GM19023 (cell line): ENCODE measurements around the gene SLC12A9.
"Not testable (repeated sequence)": the region's sequence is repeated elsewhere in the genome, so short reads cannot be mapped to it uniquely, and the experiment has no call there.

Experiments
- ATAC-seq: cut with Tn5 transposase; IDR thresholded peaks from one replicate; pipeline ENCODE4 v1.9.1; 2021; ENCODE audit warnings: mild to moderate bottlenecking, moderate library complexity; ENCODE audit not compliant: unreplicated experiment

SLC12A9 gene

GRCh38 chr7:100825215-100825671, 27.3 kb upstream of the SLC12A9 start:
- no peak for ATAC-seq

- ATAC-seq = no peak
Measured at GRCh38 chr7:100825751-100826513, 26.6 kb upstream of the SLC12A9 start.

GRCh38 chr7:100826514-100827329, 25.8 kb upstream of the SLC12A9 start:
- no peak for ATAC-seq

GRCh38 chr7:100827330-100828226, 24.9 kb upstream of the SLC12A9 start, which contains the start of gene EPHB4:
Gene EPHB4, minus strand, starts transcription at chr7:100827523. Its CDS starts 493 bp downstream, at chr7:100827030.
- ATAC-seq = no peak

- ATAC-seq = no peak
Measured at GRCh38 chr7:100829150-100829716, 23.3 kb upstream of the SLC12A9 start.

GRCh38 chr7:100830396-100830795, 22.1 kb upstream of the SLC12A9 start:
- no peak for ATAC-seq

- no peak for ATAC-seq
Measured at GRCh38 chr7:100832281-100832633, 20.3 kb upstream of the SLC12A9 start.

- ATAC-seq = no peak
Measured at GRCh38 chr7:100835903-100836811, 16.4 kb upstream of the SLC12A9 start.

GRCh38 chr7:100836812-100837098, 15.8 kb upstream of the SLC12A9 start:
- ATAC-seq = no peak

- ATAC-seq = peak; percentile 80
Measured at GRCh38 chr7:100837099-100837836, 15.2 kb upstream of the SLC12A9 start.

- no peak for ATAC-seq
Measured at GRCh38 chr7:100839361-100839760, 13.2 kb upstream of the SLC12A9 start.

- no peak for ATAC-seq
Measured at GRCh38 chr7:100840470-100841100, 11.9 kb upstream of the SLC12A9 start.

- no peak for ATAC-seq
Measured at GRCh38 chr7:100847360-100847759, 5.2 kb upstream of the SLC12A9 start.

- ATAC-seq = no peak
Measured at GRCh38 chr7:100854146-100854895, 1.8 kb downstream of the SLC12A9 start.

- not testable (repeated sequence) for ATAC-seq
Measured at GRCh38 chr7:100854899-100855298, 2.4 kb downstream of the SLC12A9 start.

- ATAC-seq = no peak
Measured at GRCh38 chr7:100855515-100855914, 3.0 kb downstream of the SLC12A9 start.

- ATAC-seq = no peak
Measured at GRCh38 chr7:100856871-100857282, 4.4 kb downstream of the SLC12A9 start.

- no peak for ATAC-seq
Measured at GRCh38 chr7:100859856-100860255, 7.3 kb downstream of the SLC12A9 start.
